Fibroblast of lung (primary cell): ENCODE data around the gene INTS15. TPM values are rescaled to one million over a fixed set of nuclear protein-coding genes. Genes with fewer than 3 reads are reported as not detected.

Source experiments
- DNase-seq, 2 donors: peaks; one replicate each; pipeline versions ENCODE4 v3.0.0 to v3.0.0-alpha.2; 2010; ENCODE audit warnings: low read depth in 2 of 2
- H2AFZ ChIP-seq: 2 replicates; pipeline ENCODE4 v1.5.1; 2012; ENCODE audit warnings: low read length, control low read depth, inconsistent platforms
- H3K27ac ChIP-seq: 2 replicates; pipeline ENCODE4 v1.5.1; 2011; ENCODE audit warnings: low read length, control low read depth; ENCODE audit not compliant: insufficient read depth
- H3K27me3 ChIP-seq: 2 replicates; pipeline ENCODE4 v1.5.1; 2011; ENCODE audit warnings: mild to moderate bottlenecking, low read length; ENCODE audit not compliant: control insufficient read depth, insufficient read depth
- H3K36me3 ChIP-seq: 2 replicates; pipeline ENCODE4 v1.5.1; 2011; ENCODE audit warnings: low read length; ENCODE audit not compliant: control insufficient read depth, insufficient read depth
- H3K4me1 ChIP-seq: 2 replicates; pipeline ENCODE4 v1.5.1; 2011; ENCODE audit warnings: low read length; ENCODE audit not compliant: control insufficient read depth, insufficient read depth; ENCODE audit errors: extremely low read depth
- H3K4me2 ChIP-seq: 2 replicates; pipeline ENCODE4 v1.5.1; 2011; ENCODE audit warnings: low read length, control low read depth; ENCODE audit not compliant: insufficient read depth; ENCODE audit errors: extremely low read depth
- H3K4me3 ChIP-seq, 4 experiments: fragments of 200-600 bp in 1 of 4; sonication (generic) in 1 of 4; replicated peaks in 1 of 4; 2 replicates each; pipeline ENCODE4 v1.5.1; 2011 to 2016; ENCODE audit warnings: low read length in 4 of 4, low read depth in 3 of 4, mild to moderate bottlenecking in 3 of 4, control low read depth in 2 of 4, inconsistent platforms in 1 of 4, mixed read lengths in 1 of 4; ENCODE audit not compliant: insufficient read depth in 1 of 4; ENCODE audit errors: control extremely low read depth in 1 of 4
- H3K79me2 ChIP-seq: 2 replicates; pipeline ENCODE4 v1.5.1; 2012; ENCODE audit warnings: mild to moderate bottlenecking, low read length, inconsistent platforms; ENCODE audit not compliant: control insufficient read depth, insufficient read depth
- H3K9ac ChIP-seq: 2 replicates; pipeline ENCODE4 v1.5.1; 2011; ENCODE audit warnings: mild to moderate bottlenecking, low read length, control low read depth; ENCODE audit not compliant: insufficient read depth
- H3K9me3 ChIP-seq: 2 replicates; pipeline ENCODE4 v1.5.1; 2012; ENCODE audit warnings: low read depth, low read length; ENCODE audit not compliant: control insufficient read depth, insufficient read depth
- H4K20me1 ChIP-seq: 2 replicates; pipeline ENCODE4 v1.5.1; 2011; ENCODE audit warnings: low read length; ENCODE audit not compliant: control insufficient read depth, insufficient read depth; ENCODE audit errors: extremely low read depth
- CTCF ChIP-seq, 2 donors: IDR thresholded peaks in 1 of 2; conservative IDR thresholded peaks in 1 of 2; 1 replicate in 1 of 2; 2 replicates in 1 of 2; pipeline ENCODE4 v1.5.1; 2011 to 2012; ENCODE audit warnings: low read length in 2 of 2, control low read depth in 1 of 2, inconsistent platforms in 1 of 2, low read depth in 1 of 2, mild to moderate bottlenecking in 1 of 2
- EZH2 ChIP-seq: IDR thresholded peaks from 2 replicates; pipeline ENCODE4 v1.5.1; 2012; ENCODE audit warnings: low read length, control low read depth, mild to moderate bottlenecking; ENCODE audit errors: missing control alignments
- polyA plus RNA-seq, 2 donors: library from polyadenylated mRNA; depleted of rRNA in 1 of 2; stranded (reverse) in 1 of 2; unstranded in 1 of 2; fragments of >200 nt; gene quantifications; 2 replicates each; pipeline ENCODE4 v1.2.1, GENCODE V29; 2011 to 2012; ENCODE audit warnings: missing spikeins in 1 of 2
- total RNA-seq: library from RNA; depleted of rRNA; stranded (reverse); fragments of >200 nt; gene quantifications from 2 replicates; pipeline ENCODE4 v1.2.1, GENCODE V29; 2014

INTS15 gene
- total and polyA plus RNA-seq, 2 donors (not counting 1 experiment from before 2014, with no cell fraction given), result 7.1 to 11.7 TPM

GRCh38 chr7:6651851-6652445, 62.1 kb downstream of the INTS15 start:
- no peak for DNase-seq
- no peaks in the 10 kb centered on the region for H3K9me3 ChIP-seq

DNA sequence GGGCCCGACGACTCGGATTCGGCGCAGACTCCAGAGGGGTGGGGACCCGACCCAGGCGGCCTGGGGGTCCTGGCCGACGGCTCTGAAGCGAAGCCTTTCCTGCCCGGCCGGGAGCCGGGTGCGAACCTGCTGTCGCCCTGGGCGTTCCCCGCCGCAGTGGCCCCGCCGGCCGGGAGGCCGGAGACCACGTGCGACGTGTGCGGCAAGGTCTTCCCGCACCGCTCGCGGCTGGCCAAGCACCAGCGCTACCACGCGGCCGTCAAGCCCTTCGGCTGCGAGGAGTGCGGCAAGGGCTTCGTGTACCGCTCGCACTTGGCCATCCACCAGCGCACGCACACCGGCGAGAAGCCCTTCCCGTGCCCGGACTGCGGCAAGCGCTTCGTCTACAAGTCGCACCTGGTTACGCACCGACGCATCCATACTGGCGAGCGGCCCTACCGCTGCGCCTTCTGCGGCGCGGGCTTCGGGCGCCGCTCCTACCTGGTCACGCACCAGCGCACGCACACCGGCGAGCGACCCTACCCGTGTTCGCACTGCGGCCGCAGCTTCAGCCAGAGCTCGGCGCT, 62.7 kb downstream of the INTS15 start:
- TF ChIP-seq CTCF (conservative IDR thresholded peaks at IDR 0.05 in 1 of 2, IDR thresholded peaks at IDR 0.05 in 1 of 2; ENCODE audit: low read depth in 1 of 2, low read length in 2 of 2) (no peak), EZH2 (no peak)
- Histone ChIP-seq H3K27me3 (no peaks in the 10 kb centered on the region), H3K4me1 (no peaks in the 10 kb centered on the region), H3K27ac (no peak overlapping the region), H4K20me1 (no peaks in the 10 kb centered on the region), H3K9ac (no peak overlapping the region), H3K79me2 (no peaks in the 10 kb centered on the region), H3K36me3 (peaks cover 26% of the 10 kb centered on the region), H3K9me3 (no peaks in the 10 kb centered on the region), H2AFZ (no peak overlapping the region), H3K4me3 (no peak overlapping the region), H3K4me2 (no peak overlapping the region)
- DNase-seq, result no peak

More at GRCh38 chr7:6651851-6652445, 62.1 kb downstream of the INTS15 start:
- H3K27me3 ChIP-seq, result no peaks in the 10 kb centered on the region
- no peak overlapping the region for H3K27ac ChIP-seq
- no peak overlapping the region for H3K4me3 ChIP-seq
- H3K36me3 ChIP-seq, result peaks cover 26% of the 10 kb centered on the region
- no peaks in the 10 kb centered on the region for H3K4me1 ChIP-seq
- no peak overlapping the region for H3K4me2 ChIP-seq
- H2AFZ ChIP-seq, result no peak overlapping the region
- no peak overlapping the region for H3K9ac ChIP-seq
- TF ChIP-seq CTCF (conservative IDR thresholded peaks at IDR 0.05 in 1 of 2, IDR thresholded peaks at IDR 0.05 in 1 of 2; ENCODE audit: low read depth in 1 of 2, low read length in 2 of 2) (no peak), EZH2 (no peak)
- no peaks in the 10 kb centered on the region for H3K79me2 ChIP-seq
- H4K20me1 ChIP-seq, result no peaks in the 10 kb centered on the region

- no peaks in the 10 kb centered on the region for H3K4me1 ChIP-seq
- H3K4me3 ChIP-seq, result no peak overlapping the region
- H3K79me2 ChIP-seq, result no peaks in the 10 kb centered on the region
- peaks cover 20% of the 10 kb centered on the region for H3K36me3 ChIP-seq
- H3K27me3 ChIP-seq, result no peaks in the 10 kb centered on the region
- H3K9me3 ChIP-seq, result no peaks in the 10 kb centered on the region
- H4K20me1 ChIP-seq, result no peaks in the 10 kb centered on the region
- no peak for DNase-seq
- H3K27ac ChIP-seq, result no peak overlapping the region
- H3K4me2 ChIP-seq, result no peak overlapping the region
- H2AFZ ChIP-seq, result no peak overlapping the region
- no peak overlapping the region for H3K9ac ChIP-seq
- TF ChIP-seq EZH2 (no peak), CTCF (conservative IDR thresholded peaks at IDR 0.05 in 1 of 2, IDR thresholded peaks at IDR 0.05 in 1 of 2; ENCODE audit: low read depth in 1 of 2, low read length in 2 of 2) (no peak)
Observed at GRCh38 chr7:6653071-6654003, 63.5 kb downstream of the INTS15 start.
